Hepatocyte (in vitro differentiated cells): Measurements from ENCODE around the gene RBBP8NL.

Experiments
- EZH2 ChIP-seq: fragments of 200-600 bp; sonication (generic); IDR thresholded peaks from 2 replicates; pipeline ENCODE4 v1.6.1; 2016; ENCODE audit warnings: antibody characterized with exemption, mild to moderate bottlenecking, borderline replicate concordance
- EZH2phosphoT487 ChIP-seq: fragments of 200-600 bp; sonication (generic); IDR thresholded peaks from one replicate; pipeline ENCODE4 v1.6.1; 2018; ENCODE audit warnings: antibody characterized with exemption, mild to moderate bottlenecking, low read depth, moderate library complexity; ENCODE audit not compliant: unreplicated experiment, severe bottlenecking
- TF ChIP-seq, protein P1 (sequence below): fragments of 200-600 bp; sonication (generic); IDR thresholded peaks from 2 replicates; pipeline ENCODE4 v1.5.1; 2016; ENCODE audit warnings: antibody characterized with exemption, mild to moderate bottlenecking; ENCODE audit not compliant: poor library complexity

DNA sequence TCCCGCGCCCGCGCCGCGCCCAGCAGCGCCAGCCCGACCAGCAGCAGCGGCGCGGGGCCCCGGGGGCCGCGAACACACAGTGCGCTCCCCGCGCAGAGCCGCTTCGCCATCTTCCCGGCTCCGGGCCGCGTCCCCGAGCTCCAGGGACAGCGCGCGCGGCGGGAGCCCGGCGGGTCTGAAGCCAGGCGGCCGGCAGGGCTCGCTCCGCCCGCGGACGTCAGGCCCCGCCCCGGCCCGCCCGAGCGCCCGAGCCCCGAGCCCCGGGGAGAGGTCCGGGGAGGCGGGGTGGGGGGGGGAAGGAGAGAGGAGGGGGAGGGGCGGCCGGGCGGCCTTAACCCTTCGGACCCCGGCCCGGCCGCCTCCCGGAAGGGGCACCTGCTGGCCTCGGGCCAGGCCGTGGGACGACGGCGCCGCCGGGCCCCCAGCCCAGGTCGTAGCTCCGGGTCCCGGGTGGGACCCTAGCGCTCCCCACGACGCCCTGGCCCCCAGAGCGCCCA, 60.2 kb downstream of the RBBP8NL start, which contains the start of gene LAMA5:
- TF ChIP-seq, protein P1, sequence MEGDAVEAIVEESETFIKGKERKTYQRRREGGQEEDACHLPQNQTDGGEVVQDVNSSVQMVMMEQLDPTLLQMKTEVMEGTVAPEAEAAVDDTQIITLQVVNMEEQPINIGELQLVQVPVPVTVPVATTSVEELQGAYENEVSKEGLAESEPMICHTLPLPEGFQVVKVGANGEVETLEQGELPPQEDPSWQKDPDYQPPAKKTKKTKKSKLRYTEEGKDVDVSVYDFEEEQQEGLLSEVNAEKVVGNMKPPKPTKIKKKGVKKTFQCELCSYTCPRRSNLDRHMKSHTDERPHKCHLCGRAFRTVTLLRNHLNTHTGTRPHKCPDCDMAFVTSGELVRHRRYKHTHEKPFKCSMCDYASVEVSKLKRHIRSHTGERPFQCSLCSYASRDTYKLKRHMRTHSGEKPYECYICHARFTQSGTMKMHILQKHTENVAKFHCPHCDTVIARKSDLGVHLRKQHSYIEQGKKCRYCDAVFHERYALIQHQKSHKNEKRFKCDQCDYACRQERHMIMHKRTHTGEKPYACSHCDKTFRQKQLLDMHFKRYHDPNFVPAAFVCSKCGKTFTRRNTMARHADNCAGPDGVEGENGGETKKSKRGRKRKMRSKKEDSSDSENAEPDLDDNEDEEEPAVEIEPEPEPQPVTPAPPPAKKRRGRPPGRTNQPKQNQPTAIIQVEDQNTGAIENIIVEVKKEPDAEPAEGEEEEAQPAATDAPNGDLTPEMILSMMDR: no peak
- TF ChIP-seq EZH2phosphoT487 (no peak), EZH2 (no peak)
